ENCODE results near the gene WFS1. TPM values are rescaled to one million over a fixed set of nuclear protein-coding genes. Genes with fewer than 3 reads are reported as not detected.

Gene WFS1
- total and polyA plus RNA-seq, 2 of the 13 experiments (the other 11 are each of a cell fraction or from before 2014, with no cell fraction given), result 39.1 to 42.2 TPM

- peaks cover 48 to 86% of the 10 kb centered on the region in 2 experiments for H3K36me3 ChIP-seq (replicated peaks in 1 of 2; ENCODE audit: control insufficient read depth in 1 of 2, insufficient read depth in 2 of 2, low read length in 2 of 2)
- no peaks in the 10 kb centered on the region for H3K4me1 ChIP-seq (ENCODE audit: insufficient read depth, low read length)
- no peak overlapping the region for H3K9ac ChIP-seq (ENCODE audit: insufficient read depth, low read depth, low read length)
- H3K9me3 ChIP-seq (ENCODE audit: low read length), result no peaks in the 10 kb centered on the region
- no peak overlapping the region for H2AFZ ChIP-seq (ENCODE audit: low read length)
- POLR2A ChIA-PET, result no interaction called here
- 100% methylated on average over 1 of the region's 8 CpGs for WGBS (ENCODE audit: low lambda C conversion rate)
- H3K27me3 ChIP-seq (ENCODE audit: control insufficient read depth in 1 of 2, insufficient read depth in 2 of 2, low read length in 2 of 2), result no peaks in the 10 kb centered on the region
- TF ChIP-seq KAT7 (CRISPR knock-in tag; IDR thresholded peaks at IDR 0.05; ENCODE audit: borderline replicate concordance), result no peak
- TF ChIP-seq NR2F2 (IDR thresholded peaks at IDR 0.05; ENCODE audit: borderline replicate concordance, low read depth), result no peak
- TF ChIP-seq ZNF7 (CRISPR knock-in tag; IDR thresholded peaks at IDR 0.05), result no peak
- no peak for TF ChIP-seq ZNF749 (CRISPR knock-in tag; IDR thresholded peaks at IDR 0.05; ENCODE audit: borderline replicate concordance)
- no peak for TF ChIP-seq ZBTB46 (CRISPR knock-in tag; IDR thresholded peaks at IDR 0.05; ENCODE audit: borderline replicate concordance)
- no peak for TF ChIP-seq ZNF121 (CRISPR knock-in tag; IDR thresholded peaks at IDR 0.05)
- no peak for TF ChIP-seq ZSCAN25 (CRISPR knock-in tag; IDR thresholded peaks at IDR 0.05)
- TF ChIP-seq ZNF747 (CRISPR knock-in tag; IDR thresholded peaks at IDR 0.05; ENCODE audit: borderline replicate concordance), result no peak
- TF ChIP-seq TEAD3 (CRISPR knock-in tag; optimal IDR thresholded peaks at IDR 0.05; ENCODE audit: borderline replicate concordance), result no peak
- no peak for TF ChIP-seq ZNF615 (CRISPR knock-in tag; IDR thresholded peaks at IDR 0.05; ENCODE audit: borderline replicate concordance)
- no peak for TF ChIP-seq MIER3 (CRISPR knock-in tag; IDR thresholded peaks at IDR 0.05; ENCODE audit: borderline replicate concordance)
- no peak for TF ChIP-seq ZNF326 (CRISPR knock-in tag; IDR thresholded peaks at IDR 0.05; ENCODE audit: borderline replicate concordance)
- no peak for TF ChIP-seq GATA4 (IDR thresholded peaks at IDR 0.05; ENCODE audit: borderline replicate concordance, low read depth)
- TF ChIP-seq ZNF34 (CRISPR knock-in tag; IDR thresholded peaks at IDR 0.05; ENCODE audit: borderline replicate concordance), result no peak
- no peak for TF ChIP-seq IKZF4 (CRISPR knock-in tag; IDR thresholded peaks at IDR 0.05; ENCODE audit: borderline replicate concordance, low read depth, not compliant biosample characterization)
- no peak for TF ChIP-seq E2F1 (CRISPR knock-in tag; IDR thresholded peaks at IDR 0.05)
- no peak for TF ChIP-seq ZSCAN5A (CRISPR knock-in tag; IDR thresholded peaks at IDR 0.05; ENCODE audit: borderline replicate concordance)
- no peak for TF ChIP-seq ZNF768 (CRISPR knock-in tag; IDR thresholded peaks at IDR 0.05)
- BruUV-seq (replicated peaks), result no TSS peak
- H3K4me2 ChIP-seq (ENCODE audit: low read depth, low read length), result no peak overlapping the region
- CTCF ChIA-PET (ENCODE audit: low intra/inter-chr PET ratio, low total read pairs), result no interaction called here
- FAIRE-seq (no peak), DNase-seq (ENCODE audit: low spot score) (no peak), ATAC-seq (no peak)
- H3K79me2 ChIP-seq (ENCODE audit: insufficient read depth, low read length), result no peaks in the 10 kb centered on the region
- no peak overlapping the region for H3K27ac ChIP-seq (ENCODE audit: extremely low read length, insufficient read depth, low read length)
- in situ Hi-C loops (cut with HindIII; ENCODE audit: extremely low pct_ligation_motif_present, low pct_unique_long_range_greater_than_20kb) (no loop called here), intact Hi-C loops (cut with micrococcal nuclease; ENCODE audit: unreplicated experiment) (no loop called here)
- no peak overlapping the region for H3K4me3 ChIP-seq (replicated peaks in 1 of 3; ENCODE audit: insufficient read depth in 1 of 3, low read depth in 2 of 3, low read length in 3 of 3)
- H4K20me1 ChIP-seq (ENCODE audit: insufficient read depth, low read length), result no peaks in the 10 kb centered on the region
Measured at GRCh38 chr4:6293661-6294060, 24.0 kb downstream of the WFS1 start.
